Measurements from ENCODE around the gene XPC.
"Not testable (repeated sequence)": the region's sequence is repeated elsewhere in the genome, so short reads cannot be mapped to it uniquely, and the experiment has no call there.

Gene XPC

GRCh38 chr3:14124223-14124614, 54.2 kb downstream of the XPC start:
- H3K4me1 ChIP-seq (ENCODE audit: control insufficient read depth in 1 of 2, insufficient read depth in 1 of 2, low read depth in 1 of 2, low read length in 1 of 2) = peaks cover 28 to 31% of the 10 kb centered on the region in 2 experiments
- no peak for TF ChIP-seq CTCF (IDR thresholded peaks at IDR 0.05)
- H3K36me3 ChIP-seq = peaks cover 21% of the 10 kb centered on the region
- H3K27ac ChIP-seq = peak overlapping the region; percentile 85
- H3K27me3 ChIP-seq = no peaks in the 10 kb centered on the region
- H3K4me3 ChIP-seq (ENCODE audit: low read depth in 1 of 2, low read length in 1 of 2) = peak overlapping the region; percentile 96 to 97
- no peaks in the 10 kb centered on the region for H3K9me3 ChIP-seq

GRCh38 chr3:14123308-14124222, 54.8 kb downstream of the XPC start:
- Histone ChIP-seq H3K27ac (peak overlapping the region; percentile 85), H3K9me3 (no peaks in the 10 kb centered on the region), H3K4me1 (ENCODE audit: control insufficient read depth in 1 of 2, insufficient read depth in 1 of 2, low read depth in 1 of 2, low read length in 1 of 2) (peaks cover 28 to 31% of the 10 kb centered on the region in 2 experiments), H3K4me3 (ENCODE audit: low read depth in 1 of 2, low read length in 1 of 2) (peak overlapping the region; percentile 96 to 97), H3K27me3 (no peaks in the 10 kb centered on the region), H3K36me3 (peaks cover 15% of the 10 kb centered on the region)
- no peak for TF ChIP-seq CTCF (IDR thresholded peaks at IDR 0.05)

DNA sequence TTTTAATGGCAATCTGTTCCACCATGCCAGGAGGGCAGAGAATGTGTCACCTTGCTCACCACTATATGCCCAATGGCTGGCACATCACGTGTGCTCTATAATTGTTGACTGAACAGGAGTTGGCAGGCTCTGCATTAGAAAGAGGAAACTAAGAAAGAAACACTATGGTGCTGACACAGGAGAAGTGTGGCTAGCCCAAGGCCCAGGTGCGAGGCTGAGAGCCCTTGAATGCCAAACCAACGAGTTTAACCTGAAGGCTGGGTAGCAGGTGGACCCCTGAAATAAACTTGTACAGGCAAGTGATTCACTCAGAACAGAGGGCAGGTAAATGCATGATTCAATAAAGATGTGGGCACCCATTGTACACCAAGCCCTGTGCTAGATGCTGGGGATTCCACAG, 56.1 kb downstream of the XPC start:
- no peak for TF ChIP-seq CTCF (IDR thresholded peaks at IDR 0.05)
- Histone ChIP-seq H3K36me3 (peaks cover 3% of the 10 kb centered on the region), H3K9me3 (no peaks in the 10 kb centered on the region), H3K27ac (no peak overlapping the region), H3K4me1 (ENCODE audit: control insufficient read depth in 1 of 2, insufficient read depth in 1 of 2, low read depth in 1 of 2, low read length in 1 of 2) (peaks cover 26 to 31% of the 10 kb centered on the region in 2 experiments), H3K4me3 (ENCODE audit: low read depth in 1 of 2, low read length in 1 of 2) (no peak overlapping the region), H3K27me3 (no peaks in the 10 kb centered on the region)

DNA sequence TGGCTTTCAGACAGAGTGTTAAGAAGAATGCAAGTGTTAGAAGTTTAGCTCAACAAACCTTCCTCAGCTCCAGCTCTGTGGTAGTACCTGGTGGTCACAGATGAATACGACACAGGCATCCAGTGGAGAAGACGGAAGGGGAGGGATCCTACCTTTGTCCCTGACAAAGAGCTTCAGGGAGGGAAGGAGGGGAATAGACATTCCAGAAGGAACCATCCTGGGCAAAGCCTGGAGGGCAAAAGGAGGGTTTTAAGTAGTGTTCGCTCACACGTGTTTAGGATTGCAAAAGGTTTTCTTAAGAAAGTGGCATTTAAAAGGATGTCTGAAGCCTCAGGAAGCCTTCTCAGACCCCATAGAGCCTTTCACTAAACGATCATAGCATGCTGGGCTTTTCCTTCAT, 56.5 kb downstream of the XPC start:
- no peaks in the 10 kb centered on the region for H3K36me3 ChIP-seq

GRCh38 chr3:14120921-14121448, 57.4 kb downstream of the XPC start:
- not testable (repeated sequence) for H3K9me3 ChIP-seq; H3K36me3 ChIP-seq; H3K4me3 ChIP-seq (ENCODE audit: low read depth in 1 of 2, low read length in 1 of 2); H3K27ac ChIP-seq; H3K27me3 ChIP-seq
- H3K4me1 ChIP-seq (ENCODE audit: control insufficient read depth in 1 of 2, insufficient read depth in 1 of 2, low read depth in 1 of 2, low read length in 1 of 2) = peaks cover 14 to 19% of the 10 kb centered on the region in 2 experiments

More for the DNA sequence above, 56.5 kb downstream of the XPC start:
- Histone ChIP-seq H3K4me3 (ENCODE audit: low read depth in 1 of 2, low read length in 1 of 2) (no peak overlapping the region), H3K4me1 (ENCODE audit: control insufficient read depth in 1 of 2, insufficient read depth in 1 of 2, low read depth in 1 of 2, low read length in 1 of 2) (peaks cover 23 to 28% of the 10 kb centered on the region in 2 experiments), H3K27me3 (no peaks in the 10 kb centered on the region), H3K9me3 (no peaks in the 10 kb centered on the region), H3K27ac (no peak overlapping the region)
- TF ChIP-seq CTCF (IDR thresholded peaks at IDR 0.05) = no peak

Measured in neutrophil (primary cell).